Measurements from ENCODE around the gene CYP27A1.

The CYP27A1 gene

GRCh38 chr2:218773881-218774280 is 8.1 kb upstream of the CYP27A1 start:
- DNase-seq, result no peak

- DNase-seq, result no peak
Observed at GRCh38 chr2:218776488-218776887, 5.5 kb upstream of the CYP27A1 start.

- DNase-seq, result no peak
Observed at GRCh38 chr2:218777276-218777990, 4.5 kb upstream of the CYP27A1 start.

- no peak for DNase-seq
Observed at GRCh38 chr2:218780046-218780445, 1.9 kb upstream of the CYP27A1 start.

- no peak for DNase-seq
Observed at GRCh38 chr2:218780851-218781690, 876 bp upstream of the CYP27A1 start.

GRCh38 chr2:218782528-218782844 is 539 bp downstream of the CYP27A1 start:
- no peak for DNase-seq

GRCh38 chr2:218783688-218784087 is 1.7 kb downstream of the CYP27A1 start:
- peak in 3 of 14 donors; percentile 9 to 49 (median 25) for DNase-seq

- DNase-seq, result no peak
Observed at GRCh38 chr2:218785103-218785502, 3.2 kb downstream of the CYP27A1 start.

- DNase-seq, result no peak
Observed at GRCh38 chr2:218786133-218786532, 4.2 kb downstream of the CYP27A1 start.

GRCh38 chr2:218788529-218789255 is 6.7 kb downstream of the CYP27A1 start:
- no peak for DNase-seq

- no peak for DNase-seq
Observed at GRCh38 chr2:218792433-218792832, 10.5 kb downstream of the CYP27A1 start.

- no peak for DNase-seq
Observed at GRCh38 chr2:218796691-218797090, 14.7 kb downstream of the CYP27A1 start.

- no peak for DNase-seq
Observed at GRCh38 chr2:218798767-218799504, 17.0 kb downstream of the CYP27A1 start.

- DNase-seq, result no peak
Observed at GRCh38 chr2:218799990-218800389, 18.0 kb downstream of the CYP27A1 start.

GRCh38 chr2:218802386-218802994 is 20.5 kb downstream of the CYP27A1 start:
- DNase-seq, result no peak

- no peak for DNase-seq
Observed at GRCh38 chr2:218804817-218805216, 22.9 kb downstream of the CYP27A1 start.

- DNase-seq, result no peak
Observed at GRCh38 chr2:218805627-218806026, 23.7 kb downstream of the CYP27A1 start.

- DNase-seq, result peak in 1 of 14 donors; percentile 16
Observed at GRCh38 chr2:218806346-218806978, 24.5 kb downstream of the CYP27A1 start.

GRCh38 chr2:218807626-218808025 is 25.7 kb downstream of the CYP27A1 start:
- DNase-seq, result no peak

- DNase-seq, result no peak
Observed at GRCh38 chr2:218809515-218809914, 27.6 kb downstream of the CYP27A1 start.

GRCh38 chr2:218810256-218810655 is 28.3 kb downstream of the CYP27A1 start:
- no peak for DNase-seq

GRCh38 chr2:218811382-218811781 is 29.4 kb downstream of the CYP27A1 start:
- DNase-seq, result no peak

All from C1 segment of cervical spinal cord (tissue), 14 donors.